T-helper 17 cell (primary cell): ENCODE data around the gene ZSCAN31. TPM values are rescaled to one million over a fixed set of nuclear protein-coding genes. Genes with fewer than 3 reads are reported as not detected.
A peak's percentile ranks its signal among the peaks of the same experiment; 100 is the strongest.
"Not testable (repeated sequence)": the region's sequence is repeated elsewhere in the genome, so short reads cannot be mapped to it uniquely, and the experiment has no call there.

Experiments
- ATAC-seq: fragments of 150-1000 bp; cut with Tn5 transposase; 2 replicates; pipeline ENCODE4 v1.10.0; 2021; ENCODE audit warnings: mild to moderate bottlenecking, moderate library complexity
- DNase-seq, 3 donors: peaks; one replicate each; pipeline versions ENCODE4 v3.0.0 to v3.0.0-alpha.2; 2020 to 2021
- H3K9me3 ChIP-seq: one replicate; pipeline ENCODE4 v1.7.0; 2013; ENCODE audit warnings: low read length, mild to moderate bottlenecking; ENCODE audit not compliant: control insufficient read depth, poor library complexity, severe bottlenecking
- H3K27ac Mint-ChIP-seq: one replicate; pipeline ENCODE4 v1.8.0; 2022; ENCODE audit warnings: mild to moderate bottlenecking, moderate library complexity, mixed read lengths
- H3K27me3 Mint-ChIP-seq: one replicate; pipeline ENCODE4 v1.8.0; 2022; ENCODE audit warnings: mixed read lengths
- H3K36me3 Mint-ChIP-seq: one replicate; pipeline ENCODE4 v1.8.0; 2022; ENCODE audit warnings: low read depth, mixed read lengths
- H3K4me1 Mint-ChIP-seq: one replicate; pipeline ENCODE4 v1.8.0; 2022; ENCODE audit warnings: mild to moderate bottlenecking, mixed read lengths
- H3K4me3 Mint-ChIP-seq: one replicate; pipeline ENCODE4 v1.8.0; 2022; ENCODE audit warnings: mild to moderate bottlenecking, moderate library complexity, mixed read lengths
- total RNA-seq, 4 donors: library from RNA in 2 of 4; stranded (reverse) in 2 of 4; gene quantifications; one replicate each; pipeline ENCODE4 v1.2.3 and lab custom pipeline; 2022 to 2026

Gene ZSCAN31
- total RNA-seq, 2 donors from 2014 or later = 0.77 to 0.86 TPM

DNA sequence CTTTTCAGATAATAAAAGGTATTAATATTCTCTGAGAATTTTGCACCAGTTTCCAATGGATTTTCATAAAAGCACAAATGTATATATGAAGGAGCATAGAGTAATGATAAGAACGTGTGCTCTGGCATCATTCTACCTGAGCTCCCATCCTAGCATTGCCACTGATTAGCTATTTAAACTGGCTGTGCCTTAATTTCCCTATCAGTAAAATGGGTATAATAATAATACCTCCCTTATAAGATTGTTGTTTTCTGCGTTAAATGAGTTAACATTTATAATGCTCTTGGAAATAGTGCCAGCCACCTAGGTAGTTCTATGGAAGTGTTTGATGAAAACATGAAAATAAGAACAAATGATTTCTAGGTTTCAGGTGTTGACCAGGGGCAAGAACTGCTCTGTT lies 25.0 kb upstream of the ZSCAN31 start:
- DNase-seq (no peak), ATAC-seq (no peak)
- H3K4me1 Mint-ChIP-seq = peaks cover 8% of the 10 kb centered on the region
- H3K4me3 Mint-ChIP-seq = no peak overlapping the region
- H3K9me3 ChIP-seq = no peaks in the 10 kb centered on the region
- H3K36me3 Mint-ChIP-seq = peaks cover 5% of the 10 kb centered on the region
- no peak overlapping the region for H3K27ac Mint-ChIP-seq
- H3K27me3 Mint-ChIP-seq = no peaks in the 10 kb centered on the region

DNA sequence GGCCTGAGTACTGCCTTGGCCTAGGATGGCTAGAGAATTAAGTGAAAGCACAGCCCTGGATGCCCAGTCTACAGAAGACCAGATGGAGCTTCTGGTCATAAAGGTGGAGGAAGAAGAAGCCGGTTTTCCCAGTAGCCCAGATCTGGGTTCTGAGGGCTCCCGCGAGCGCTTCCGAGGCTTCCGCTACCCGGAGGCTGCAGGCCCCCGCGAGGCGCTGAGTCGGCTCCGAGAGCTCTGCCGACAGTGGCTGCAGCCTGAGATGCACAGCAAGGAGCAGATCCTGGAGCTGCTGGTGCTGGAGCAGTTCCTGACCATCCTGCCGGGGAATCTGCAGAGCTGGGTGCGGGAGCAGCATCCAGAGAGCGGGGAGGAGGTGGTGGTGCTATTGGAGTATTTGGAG lies 23.6 kb upstream of the ZSCAN31 start:
- H3K36me3 Mint-ChIP-seq, H3K27me3 Mint-ChIP-seq, H3K4me3 Mint-ChIP-seq, ATAC-seq, H3K27ac Mint-ChIP-seq, H3K9me3 ChIP-seq, DNase-seq: not testable (repeated sequence)
- H3K4me1 Mint-ChIP-seq = peaks cover 11% of the 10 kb centered on the region

- DNase-seq (no peak), ATAC-seq (no peak)
- peaks cover 14% of the 10 kb centered on the region for H3K4me1 Mint-ChIP-seq
- no peaks in the 10 kb centered on the region for H3K9me3 ChIP-seq
- no peak overlapping the region for H3K4me3 Mint-ChIP-seq
- H3K36me3 Mint-ChIP-seq = no peaks in the 10 kb centered on the region
- H3K27me3 Mint-ChIP-seq = no peaks in the 10 kb centered on the region
- H3K27ac Mint-ChIP-seq = no peak overlapping the region
These were observed 21.1 kb upstream of the ZSCAN31 start for GRCh38 chr6:28357036-28357435.

DNA sequence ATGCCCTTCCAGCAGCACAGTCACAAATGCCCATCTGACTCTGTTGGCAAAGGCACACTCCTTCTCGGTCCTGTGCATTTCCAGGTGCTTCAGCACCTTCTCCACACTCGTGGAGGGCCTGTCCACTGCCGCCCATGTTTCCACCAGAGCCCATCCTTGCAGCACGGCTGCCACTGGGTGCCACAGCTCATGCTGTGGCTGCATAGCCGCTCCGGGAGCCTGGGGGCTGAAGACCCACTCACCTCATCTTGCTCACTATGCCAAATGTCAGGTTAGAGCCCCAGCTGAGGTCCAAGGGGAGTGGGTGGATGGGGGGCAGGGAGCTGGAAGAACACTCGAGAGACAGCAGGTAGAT lies 20.7 kb upstream of the ZSCAN31 start:
- no peaks in the 10 kb centered on the region for H3K9me3 ChIP-seq
- Mint-ChIP-seq H3K36me3 (no peaks in the 10 kb centered on the region), H3K4me3 (no peak overlapping the region), H3K27ac (peak overlapping the region; percentile 27), H3K27me3 (no peaks in the 10 kb centered on the region), H3K4me1 (peaks cover 15% of the 10 kb centered on the region)
- DNase-seq (no peak), ATAC-seq (no peak)

GRCh38 chr6:28355743-28356665 lies 20.1 kb upstream of the ZSCAN31 start:
- no peaks in the 10 kb centered on the region for H3K36me3 Mint-ChIP-seq
- ATAC-seq (peak; percentile 86), DNase-seq (peak; percentile 21 to 47 (median 32))
- peak overlapping the region; percentile 27 for H3K27ac Mint-ChIP-seq
- H3K27me3 Mint-ChIP-seq = no peaks in the 10 kb centered on the region
- peak overlapping the region; percentile 89 for H3K4me3 Mint-ChIP-seq
- peaks cover 19% of the 10 kb centered on the region for H3K4me1 Mint-ChIP-seq
- no peaks in the 10 kb centered on the region for H3K9me3 ChIP-seq

DNA sequence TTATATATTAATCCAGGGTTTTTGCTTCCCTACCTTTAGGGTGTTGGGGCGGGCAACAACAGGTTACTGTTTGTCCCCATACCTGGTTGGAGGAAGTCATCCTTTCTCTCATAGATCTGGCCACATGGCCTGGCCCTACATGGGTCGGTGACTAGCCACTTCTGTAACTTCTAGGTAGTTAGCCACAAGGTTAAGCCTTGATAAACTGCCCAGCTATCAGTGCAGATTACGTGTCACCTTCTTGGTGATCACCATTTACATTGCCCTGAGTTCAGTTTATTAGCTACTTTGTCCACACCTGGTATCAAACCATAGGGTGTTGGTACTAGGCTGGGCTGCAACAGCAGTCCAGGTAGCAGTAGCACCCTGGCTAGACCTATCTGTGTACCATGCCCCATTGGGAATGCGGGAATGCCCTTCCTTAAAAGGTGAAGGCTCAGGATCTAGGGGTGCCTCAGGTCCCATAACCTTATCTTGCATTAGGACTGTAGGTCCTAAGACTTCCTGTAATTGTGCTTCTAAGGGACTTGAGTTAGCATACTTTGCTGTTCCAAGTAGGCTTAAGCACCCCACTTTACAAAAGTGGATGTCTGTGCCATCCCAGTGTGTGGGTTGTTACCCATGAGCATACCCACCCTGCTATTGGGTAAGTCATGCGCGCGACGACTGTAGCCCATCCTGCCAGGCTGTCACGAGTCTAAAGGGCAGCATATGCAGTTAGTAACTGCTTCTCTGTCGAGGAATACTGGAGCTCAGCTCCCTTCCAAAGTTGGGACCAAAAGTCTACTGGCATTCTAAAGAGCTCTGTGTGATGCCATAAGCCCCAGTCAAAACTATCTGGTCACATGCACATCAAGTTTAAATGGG lies 19.0 kb upstream of the ZSCAN31 start:
- H3K27me3 Mint-ChIP-seq = no peaks in the 10 kb centered on the region
- H3K27ac Mint-ChIP-seq = peak overlapping the region; percentile 27
- ATAC-seq (no peak), DNase-seq (no peak)
- peaks cover 28% of the 10 kb centered on the region for H3K4me1 Mint-ChIP-seq
- no peaks in the 10 kb centered on the region for H3K9me3 ChIP-seq
- H3K36me3 Mint-ChIP-seq = no peaks in the 10 kb centered on the region
- H3K4me3 Mint-ChIP-seq = peak overlapping the region; percentile 89

- no peak for ATAC-seq
- Mint-ChIP-seq H3K4me3 (no peak overlapping the region), H3K27me3 (no peaks in the 10 kb centered on the region), H3K36me3 (peaks cover 2% of the 10 kb centered on the region), H3K27ac (no peak overlapping the region), H3K4me1 (peaks cover 33% of the 10 kb centered on the region)
- no peak for DNase-seq
- H3K9me3 ChIP-seq = no peaks in the 10 kb centered on the region
These were observed 18.2 kb upstream of the ZSCAN31 start for GRCh38 chr6:28353981-28354676.

DNA sequence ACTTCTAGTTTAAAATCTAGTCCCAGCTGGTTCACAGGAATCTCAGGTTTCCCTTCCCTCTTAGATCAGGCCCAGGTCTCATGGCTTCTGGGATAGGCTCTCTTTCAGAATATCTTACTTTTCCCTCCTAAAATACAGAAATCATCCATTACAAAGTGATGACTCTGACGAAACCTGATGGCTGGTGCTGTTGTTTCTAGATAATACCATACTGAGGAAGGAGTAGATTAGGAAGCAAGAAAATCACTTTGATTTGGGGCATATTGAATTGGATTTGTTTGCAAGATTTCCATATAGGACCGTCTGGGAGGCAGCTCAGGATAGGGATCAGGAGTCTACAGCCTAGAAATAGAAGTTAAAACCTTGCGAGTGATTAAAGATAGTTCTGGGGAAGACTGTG lies 17.4 kb upstream of the ZSCAN31 start:
- ATAC-seq = no peak
- DNase-seq = no peak
- H3K4me3 Mint-ChIP-seq = no peak overlapping the region
- peaks cover 33% of the 10 kb centered on the region for H3K4me1 Mint-ChIP-seq
- peaks cover 2% of the 10 kb centered on the region for H3K36me3 Mint-ChIP-seq
- H3K27me3 Mint-ChIP-seq = no peaks in the 10 kb centered on the region
- no peak overlapping the region for H3K27ac Mint-ChIP-seq
- no peaks in the 10 kb centered on the region for H3K9me3 ChIP-seq

GRCh38 chr6:28351493-28351925 lies 15.6 kb upstream of the ZSCAN31 start:
- Mint-ChIP-seq H3K36me3 (peaks cover 2% of the 10 kb centered on the region), H3K27me3 (peaks cover 10% of the 10 kb centered on the region), H3K27ac (peak overlapping the region; percentile 53), H3K4me3 (peak overlapping the region; percentile 28), H3K4me1 (peaks cover 30% of the 10 kb centered on the region)
- DNase-seq (no peak), ATAC-seq (no peak)
- H3K9me3 ChIP-seq = no peaks in the 10 kb centered on the region

- Mint-ChIP-seq H3K27ac (peak overlapping the region; percentile 53), H3K27me3 (peaks cover 13% of the 10 kb centered on the region), H3K4me1 (peaks cover 29% of the 10 kb centered on the region), H3K4me3 (no peak overlapping the region), H3K36me3 (peaks cover 2% of the 10 kb centered on the region)
- no peaks in the 10 kb centered on the region for H3K9me3 ChIP-seq
- ATAC-seq = no peak
- DNase-seq = no peak
These were observed 15.1 kb upstream of the ZSCAN31 start for GRCh38 chr6:28351087-28351486.

DNA sequence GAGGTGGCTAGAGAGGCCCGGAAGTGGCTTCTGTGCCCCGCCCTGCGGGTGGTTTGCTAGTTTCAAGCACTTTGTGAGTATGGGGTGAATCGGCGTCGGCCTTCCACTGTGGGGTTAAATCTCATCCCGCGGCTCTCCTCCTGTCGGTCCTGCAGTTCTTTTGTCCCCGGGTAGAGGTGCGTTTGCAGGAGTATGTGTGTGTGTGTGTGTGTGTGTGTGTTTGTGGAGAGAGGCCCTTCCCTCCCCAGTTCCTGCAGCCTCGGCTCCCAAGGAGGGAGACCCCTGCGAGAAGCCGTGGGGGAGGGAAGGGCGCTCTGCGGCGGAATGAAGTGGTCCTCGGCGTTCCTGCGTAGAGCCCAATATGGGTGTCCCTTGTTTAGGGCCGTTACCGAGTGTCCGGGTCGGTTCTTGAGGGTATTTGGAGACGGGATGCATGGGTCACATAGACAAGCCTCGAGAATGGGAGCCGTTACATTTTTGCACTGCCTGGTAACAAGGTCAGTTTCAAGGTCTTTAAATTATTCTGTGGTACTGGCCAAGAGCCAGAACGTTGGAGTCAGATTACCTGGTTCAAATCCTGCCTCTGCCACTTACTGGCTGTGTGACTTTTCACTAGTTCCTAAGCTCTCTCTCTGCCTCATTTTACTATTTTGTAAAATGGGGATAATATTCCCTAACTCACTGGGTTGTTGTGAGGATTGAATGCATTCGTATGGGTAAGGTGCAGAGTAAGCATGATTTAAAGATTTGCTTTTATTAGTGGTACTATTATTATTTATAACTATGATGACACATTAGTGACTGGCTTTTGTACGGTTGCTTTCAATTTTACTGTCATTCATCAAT lies 14.2 kb upstream of the ZSCAN31 start, which contains the start of gene ZKSCAN3:
TSS of gene ZKSCAN3 (plus strand) at position 56 of the 846 bp plus-strand sequence. CDS start 9,640 bp downstream, outside the sequence.
- Mint-ChIP-seq H3K36me3 (peaks cover 2% of the 10 kb centered on the region), H3K4me3 (peak within 1 kb of the TSS; percentile 99), H3K27ac (peak within 1 kb of the TSS; percentile 97), H3K27me3 (peaks cover 18% of the 10 kb centered on the region), H3K4me1 (peaks cover 22% of the 10 kb centered on the region)
- ATAC-seq (peak; percentile 100), DNase-seq (peak; percentile 56 to 62 (median 60))
- H3K9me3 ChIP-seq = no peaks in the 10 kb centered on the region

- no peaks in the 10 kb centered on the region for H3K9me3 ChIP-seq
- ATAC-seq (no peak), DNase-seq (no peak)
- Mint-ChIP-seq H3K27me3 (peaks cover 24% of the 10 kb centered on the region), H3K4me3 (peak overlapping the region; percentile 99), H3K36me3 (peaks cover 2% of the 10 kb centered on the region), H3K27ac (peak overlapping the region; percentile 97), H3K4me1 (peaks cover 22% of the 10 kb centered on the region)
These were observed 13.5 kb upstream of the ZSCAN31 start for GRCh38 chr6:28349344-28349891.
